Right ventricle myocardium superior (tissue), 1 donor: Measurements from ENCODE around the gene BACH2. TPM values are rescaled to one million over a fixed set of nuclear protein-coding genes. Genes with fewer than 3 reads are reported as not detected.
"Not testable (repeated sequence)": the region's sequence is repeated elsewhere in the genome, so short reads cannot be mapped to it uniquely, and the experiment has no call there.

Experiments used
- ATAC-seq: fragments of 200-7000 bp; cut with Tn5 transposase; one replicate; pipeline ENCODE4 v1.9.1; 2020; ENCODE audit warnings: mild to moderate bottlenecking; ENCODE audit not compliant: poor library complexity
- DNase-seq: peaks from one replicate; pipeline ENCODE4 v3.0.0-alpha.2; 2020
- intact Hi-C: fragments of 100-400 bp; cut with DNase I; formaldehyde crosslinking; loops from one replicate; pipeline ENCODE4 v1.11.2; 2022
- total RNA-seq: library from RNA; stranded (reverse); fragmentation: NEBNext Ultra II Directional; extraction: Animal tissue kit (Norgen Biotek cat#: 25700); gene quantifications from one replicate; pipeline ENCODE4 v1.2.1, GENCODE V29; 2021
- donor health status: DM: no; HTN: yes; CAD: no; lungs with severe emphysema.

The BACH2 gene
- total RNA-seq, 1 donor from 2014 or later, result 1.9 TPM

- no peak for ATAC-seq
- intact Hi-C loops, result no loop called here
- no peak for DNase-seq
Measured at GRCh38 chr6:90151576-90152422, 144.8 kb downstream of the BACH2 start.

GRCh38 chr6:90149280-90149679, 147.4 kb downstream of the BACH2 start:
- no peak for ATAC-seq
- intact Hi-C loops, result no loop called here
- no peak for DNase-seq

GRCh38 chr6:90148867-90149266, 147.8 kb downstream of the BACH2 start:
- ATAC-seq (no peak), DNase-seq (no peak)
- intact Hi-C loops, result no loop called here

- DNase-seq, result no peak
- intact Hi-C loops, result no loop called here
- no peak for ATAC-seq
Measured at GRCh38 chr6:90146921-90147649, 149.6 kb downstream of the BACH2 start.

- intact Hi-C loops, result no loop called here
- DNase-seq (no peak), ATAC-seq (no peak)
Measured at GRCh38 chr6:90146024-90146423, 150.6 kb downstream of the BACH2 start.

- DNase-seq (no peak), ATAC-seq (no peak)
- intact Hi-C loops, result no loop called here
Measured at GRCh38 chr6:90144928-90145555, 151.6 kb downstream of the BACH2 start.

- DNase-seq (no peak), ATAC-seq (no peak)
- intact Hi-C loops, result no loop called here
Measured at GRCh38 chr6:90144396-90144795, 152.2 kb downstream of the BACH2 start.

- ATAC-seq (no peak), DNase-seq (no peak)
- intact Hi-C loops, result no loop called here
Measured at GRCh38 chr6:90140683-90141082, 156.0 kb downstream of the BACH2 start.

GRCh38 chr6:90139272-90139817, 157.3 kb downstream of the BACH2 start:
- no peak for DNase-seq
- no peak for ATAC-seq
- intact Hi-C loops, result no loop called here

GRCh38 chr6:90136837-90137568, 159.6 kb downstream of the BACH2 start:
- DNase-seq (no peak), ATAC-seq (no peak)
- intact Hi-C loops, result no loop called here

GRCh38 chr6:90136176-90136575, 160.5 kb downstream of the BACH2 start:
- no peak for ATAC-seq
- no peak for DNase-seq
- intact Hi-C loops, result no loop called here

GRCh38 chr6:90135667-90136066, 161.0 kb downstream of the BACH2 start:
- intact Hi-C loops, result no loop called here
- no peak for ATAC-seq

GRCh38 chr6:90133664-90134063, 163.0 kb downstream of the BACH2 start:
- ATAC-seq, DNase-seq, intact Hi-C loops: not testable (repeated sequence)

More at GRCh38 chr6:90135667-90136066, 161.0 kb downstream of the BACH2 start:
- no peak for DNase-seq

- DNase-seq (peak; percentile 73), ATAC-seq (peak; percentile 45)
- intact Hi-C loops, result no loop called here
Measured at GRCh38 chr6:90131614-90132423, 164.8 kb downstream of the BACH2 start.

- intact Hi-C loops, result no loop called here
- no peak for ATAC-seq
Measured at GRCh38 chr6:90131125-90131524, 165.5 kb downstream of the BACH2 start.

GRCh38 chr6:90128687-90129086, 168.0 kb downstream of the BACH2 start:
- intact Hi-C loops, result not testable (repeated sequence)

More at GRCh38 chr6:90131125-90131524, 165.5 kb downstream of the BACH2 start:
- DNase-seq, result no peak

GRCh38 chr6:90127595-90127994, 169.0 kb downstream of the BACH2 start:
- intact Hi-C loops, result no loop called here
- DNase-seq (no peak), ATAC-seq (no peak)

More at GRCh38 chr6:90128687-90129086, 168.0 kb downstream of the BACH2 start:
- not testable (repeated sequence) for ATAC-seq, DNase-seq

- no peak for DNase-seq
- no peak for ATAC-seq
- intact Hi-C loops, result no loop called here
Measured at GRCh38 chr6:90126839-90127238, 169.8 kb downstream of the BACH2 start.
